Naive thymus-derived CD4-positive, alpha-beta T cell (primary cell): Measurements from ENCODE around the gene RPS29. TPM values are rescaled to one million over a fixed set of nuclear protein-coding genes. Genes with fewer than 3 reads are reported as not detected.
"Not testable (repeated sequence)": the region's sequence is repeated elsewhere in the genome, so short reads cannot be mapped to it uniquely, and the experiment has no call there.

Experiments used
- ATAC-seq: fragments of 150-1000 bp; cut with Tn5 transposase; 2 replicates; pipeline ENCODE4 v1.10.0; 2021; ENCODE audit warnings: mild to moderate bottlenecking, moderate library complexity
- CTCF ChIA-PET: fragments of 350-600 bp; sonication (Branson Sonifier 250); formaldehyde crosslinking; loops from one replicate; lab custom pipeline; 2021; ENCODE audit warnings: antibody characterized with exemption; lab: Charles Lee
- POLR2A ChIA-PET: fragments of 350-600 bp; sonication (Branson Sonifier 250); formaldehyde crosslinking; loops from one replicate; lab custom pipeline; 2021; ENCODE audit warnings: antibody characterized with exemption, inconsistent platforms; lab: Charles Lee
- DNase-seq, 9 donors: peaks; one replicate each; pipeline versions ENCODE4 v3.0.0 to v3.0.0-alpha.2; 2020 to 2022; ENCODE audit warnings: mixed read lengths in 1 of 9
- H3K27ac ChIP-seq: one replicate; pipeline ENCODE4 v1.7.0; 2013; ENCODE audit warnings: mild to moderate bottlenecking, low read depth, low read length, moderate library complexity
- H3K27me3 ChIP-seq, 2 donors: one replicate each; pipeline ENCODE4 v1.7.0; 2013; ENCODE audit warnings: low read length in 2 of 2, mild to moderate bottlenecking in 2 of 2, moderate library complexity in 2 of 2; ENCODE audit not compliant: control insufficient read depth in 2 of 2, insufficient read depth in 2 of 2
- H3K36me3 ChIP-seq, 3 experiments: 1 replicate in 2 of 3; 2 replicates in 1 of 3; pipeline ENCODE4 v1.7.0; 2013; ENCODE audit warnings: low read length in 3 of 3, mild to moderate bottlenecking in 3 of 3, moderate library complexity in 1 of 3; ENCODE audit not compliant: insufficient read depth in 3 of 3, control insufficient read depth in 2 of 3
- H3K4me1 ChIP-seq, 2 donors: one replicate each; pipeline ENCODE4 v1.7.0; 2013; ENCODE audit warnings: low read length in 2 of 2, mild to moderate bottlenecking in 2 of 2, moderate library complexity in 1 of 2; ENCODE audit not compliant: control insufficient read depth in 2 of 2, insufficient read depth in 2 of 2
- H3K4me3 ChIP-seq: 2 replicates; pipeline ENCODE4 v1.7.0; 2013; ENCODE audit warnings: mild to moderate bottlenecking, low read length
- H3K9me3 ChIP-seq, 3 experiments: 1 replicate in 2 of 3; 2 replicates in 1 of 3; pipeline ENCODE4 v1.7.0; 2013; ENCODE audit warnings: low read length in 3 of 3; ENCODE audit not compliant: control insufficient read depth in 2 of 3
- H3K27ac Mint-ChIP-seq, 9 donors: one replicate each; pipeline ENCODE4 v1.8.0; 2020 to 2022; ENCODE audit warnings: mixed read lengths in 9 of 9, mild to moderate bottlenecking in 8 of 9, moderate library complexity in 5 of 9, inconsistent platforms in 2 of 9
- H3K27me3 Mint-ChIP-seq, 5 donors: one replicate each; pipeline ENCODE4 v1.8.0; 2021 to 2022; ENCODE audit warnings: mixed read lengths in 5 of 5, mild to moderate bottlenecking in 1 of 5
- H3K36me3 Mint-ChIP-seq, 5 donors: one replicate each; pipeline ENCODE4 v1.8.0; 2020 to 2022; ENCODE audit warnings: mixed read lengths in 5 of 5, mild to moderate bottlenecking in 3 of 5, inconsistent platforms in 1 of 5
- H3K4me1 Mint-ChIP-seq, 7 donors: one replicate each; pipeline ENCODE4 v1.8.0; 2020 to 2022; ENCODE audit warnings: mixed read lengths in 7 of 7, mild to moderate bottlenecking in 3 of 7, inconsistent platforms in 1 of 7
- H3K4me3 Mint-ChIP-seq, 10 donors: one replicate each; pipeline ENCODE4 v1.8.0; 2020 to 2022; ENCODE audit warnings: mild to moderate bottlenecking in 10 of 10, mixed read lengths in 10 of 10, moderate library complexity in 6 of 10, inconsistent platforms in 2 of 10
- H3K9me3 Mint-ChIP-seq, 11 donors: one replicate each; pipeline ENCODE4 v1.8.0; 2020 to 2022; ENCODE audit warnings: mixed read lengths in 11 of 11, mild to moderate bottlenecking in 4 of 11, inconsistent platforms in 1 of 11, moderate library complexity in 1 of 11
- intact Hi-C, 2 donors: fragments of 100-400 bp; cut with micrococcal nuclease; formaldehyde crosslinking; loops; one replicate each; pipeline ENCODE4 v1.15.1; 2023
- polyA plus RNA-seq, 2 donors: library from polyadenylated mRNA; unstranded; fragments of 300-500 nt; fragmentation: Illumina TruSeq; gene quantifications; one replicate each; pipeline ENCODE4 v1.2.3, GENCODE V29; 2021
- total RNA-seq, 6 experiments: library from RNA in 5 of 6; stranded (reverse) in 5 of 6; gene quantifications; 1 replicate in 5 of 6; 2 replicates in 1 of 6; pipeline ENCODE4 v1.2.3 and lab custom pipeline; 2021 to 2026

The RPS29 gene
- total and polyA plus RNA-seq, 7 experiments from 2014 or later, result 2,254 to 13,249 (median 3,040) TPM

GRCh38 chr14:49589387-49589786 is 3.2 kb upstream of the RPS29 start:
- no peak overlapping the region for H3K4me3 ChIP-seq
- intact Hi-C loops, result loop anchor here (5.0 to 10.0 kb wide), 4 partner anchors 723 to 1655 kb away; partner anchors contain the start of genes MAP4K5 (in 2 of the 2), DMAC2L (in 1 of the 2), L2HGDH (in 1 of the 2) and TMX1 (in 1 of the 2)
- no peak for ATAC-seq
- CTCF ChIA-PET, result no interaction called here
- POLR2A ChIA-PET, result interaction anchor here (1.3 kb wide), 1 partner anchor 31 kb away, joined by 5 read pairs; the partner anchor contains the start of genes MGAT2 and RPL36AL
- H3K4me3 Mint-ChIP-seq, result no peak overlapping the region
- H3K4me1 ChIP-seq, result peaks cover 3 to 9% of the 10 kb centered on the region in 2 donors
- H3K36me3 ChIP-seq, result peaks cover 1 to 7% (median 6%) of the 10 kb centered on the region in 3 experiments
- H3K9me3 Mint-ChIP-seq, result peaks cover 0 to 12% (median 0%) of the 10 kb centered on the region in 11 donors
- H3K27me3 ChIP-seq, result no peaks in the 10 kb centered on the region
- no peak overlapping the region for H3K27ac ChIP-seq
- peaks cover 0 to 5% (median 0%) of the 10 kb centered on the region in 5 donors for H3K27me3 Mint-ChIP-seq
- H3K27ac Mint-ChIP-seq, result peak overlapping the region in 2 of 9 donors; percentile 29 to 99
- peaks cover 0 to 14% (median 8%) of the 10 kb centered on the region in 5 donors for H3K36me3 Mint-ChIP-seq
- no peak for DNase-seq
- H3K9me3 ChIP-seq, result no peaks in the 10 kb centered on the region
- H3K4me1 Mint-ChIP-seq, result peaks cover 2 to 32% (median 13%) of the 10 kb centered on the region in 7 donors

GRCh38 chr14:49586673-49587460 is 687 bp upstream of the RPS29 start:
- no peaks in the 10 kb centered on the region for H3K27me3 ChIP-seq
- POLR2A ChIA-PET, result interaction anchor here (0.5 to 6.6 kb wide), 19 partner anchors 10 to 1244 kb away, joined by 3 to 137 read pairs (median 6); partner anchors contain the start of genes DMAC2L, DNAAF2, KLHDC2 and L2HGDH
- peak overlapping the region; percentile 98 for H3K4me3 ChIP-seq
- peaks cover 16 to 28% (median 16%) of the 10 kb centered on the region in 3 experiments for H3K36me3 ChIP-seq
- peak overlapping the region; percentile 84 for H3K27ac ChIP-seq
- peak overlapping the region; percentile 87 to 100 (median 94) for H3K4me3 Mint-ChIP-seq
- H3K27me3 Mint-ChIP-seq, result peaks cover 0 to 5% (median 0%) of the 10 kb centered on the region in 5 donors
- H3K9me3 ChIP-seq, result no peaks in the 10 kb centered on the region
- CTCF ChIA-PET, result interaction anchor here (0.5 to 3.5 kb wide), 13 partner anchors 9 to 1965 kb away, joined by 3 to 24 read pairs (median 4); partner anchors contain the start of genes DNAAF2, LRR1, MGAT2 and NEMF
- H3K36me3 Mint-ChIP-seq, result peaks cover 7 to 34% (median 28%) of the 10 kb centered on the region in 5 donors
- H3K4me1 ChIP-seq, result peaks cover 19 to 20% of the 10 kb centered on the region in 2 donors
- peaks cover 0 to 12% (median 0%) of the 10 kb centered on the region in 11 donors for H3K9me3 Mint-ChIP-seq
- ATAC-seq (peak; percentile 67), DNase-seq (peak in 8 of 9 donors; percentile 34 to 86 (median 78))
- intact Hi-C loops, result loop anchor here (1.0 to 10.0 kb wide), 19 partner anchors 11 to 1658 kb away; partner anchors contain the start of genes DMAC2L (in 2 of the 2), KLHDC2 (in 2 of the 2), L2HGDH (in 2 of the 2) and LRR1 (in 2 of the 2)
- peaks cover 25 to 52% (median 38%) of the 10 kb centered on the region in 7 donors for H3K4me1 Mint-ChIP-seq
- H3K27ac Mint-ChIP-seq, result peak overlapping the region; percentile 90 to 100 (median 98)

- H3K4me3 Mint-ChIP-seq, result peak overlapping the region; percentile 87 to 100 (median 94)
- ATAC-seq, H3K27me3 Mint-ChIP-seq, H3K27me3 ChIP-seq, DNase-seq, H3K9me3 ChIP-seq: not testable (repeated sequence)
- CTCF ChIA-PET, result interaction anchor here (0.6 to 2.0 kb wide), 4 partner anchors 17 to 688 kb away, joined by 3 to 6 read pairs (median 4); no protein-coding TSS in a partner anchor
- H3K4me3 ChIP-seq, result peak overlapping the region; percentile 98
- peaks cover 0 to 12% (median 0%) of the 10 kb centered on the region in 11 donors for H3K9me3 Mint-ChIP-seq
- intact Hi-C loops, result loop anchor here (5.0 to 10.0 kb wide), 4 partner anchors 727 to 1660 kb away; partner anchors contain the start of genes MAP4K5 (in 2 of the 2), DMAC2L (in 1 of the 2), L2HGDH (in 1 of the 2) and TMX1 (in 1 of the 2)
- H3K4me1 ChIP-seq, result peaks cover 19 to 21% of the 10 kb centered on the region in 2 donors
- H3K27ac ChIP-seq, result peak overlapping the region; percentile 84
- peak overlapping the region; percentile 90 to 100 (median 98) for H3K27ac Mint-ChIP-seq
- POLR2A ChIA-PET, result interaction anchor here (0.7 to 6.6 kb wide), 12 partner anchors 11 to 532 kb away, joined by 3 to 137 read pairs (median 7); partner anchors contain the start of genes DNAAF2, KLHDC2, LRR1 and MGAT2
- peaks cover 34 to 63% (median 52%) of the 10 kb centered on the region in 7 donors for H3K4me1 Mint-ChIP-seq
- peaks cover 16 to 28% (median 16%) of the 10 kb centered on the region in 3 experiments for H3K36me3 ChIP-seq
- H3K36me3 Mint-ChIP-seq, result peaks cover 7 to 41% (median 34%) of the 10 kb centered on the region in 5 donors
These were observed 1.1 kb downstream of the RPS29 start for GRCh38 chr14:49584981-49585640.

- Mint-ChIP-seq H3K27me3 (peaks cover 0 to 5% (median 0%) of the 10 kb centered on the region in 5 donors), H3K9me3 (peaks cover 0 to 12% (median 0%) of the 10 kb centered on the region in 11 donors), H3K36me3 (peaks cover 7 to 44% (median 36%) of the 10 kb centered on the region in 5 donors), H3K4me1 (peaks cover 37 to 74% (median 62%) of the 10 kb centered on the region in 7 donors), H3K27ac (peak overlapping the region in 8 of 9 donors; percentile 71 to 100 (median 98)), H3K4me3 (peak overlapping the region; percentile 87 to 100 (median 94))
- no peaks in the 10 kb centered on the region for H3K9me3 ChIP-seq
- peaks cover 16 to 28% (median 16%) of the 10 kb centered on the region in 3 experiments for H3K36me3 ChIP-seq
- H3K27me3 ChIP-seq, result no peaks in the 10 kb centered on the region
- peak overlapping the region; percentile 98 for H3K4me3 ChIP-seq
- ChIA-PET POLR2A (interaction anchor here (4.8 to 6.6 kb wide), 2 partner anchors 12 to 38 kb away, joined by 102 to 137 read pairs; partner anchors contain the start of genes LRR1, MGAT2 and RPL36AL), CTCF (no interaction called here)
- peak overlapping the region; percentile 84 for H3K27ac ChIP-seq
- intact Hi-C loops, result loop anchor here (10.0 kb wide), 2 partner anchors 1511 to 1661 kb away; partner anchors contain the start of genes TMX1 (in 1 of the 2) and TRIM9 (in 1 of the 2)
- DNase-seq (no peak), ATAC-seq (no peak)
- peaks cover 19 to 21% of the 10 kb centered on the region in 2 donors for H3K4me1 ChIP-seq
These were observed 2.1 kb downstream of the RPS29 start for GRCh38 chr14:49584058-49584457.

GRCh38 chr14:49583629-49584028 is 2.6 kb downstream of the RPS29 start:
- Histone ChIP-seq H3K27ac (peak overlapping the region; percentile 84), H3K36me3 (peaks cover 16 to 28% (median 16%) of the 10 kb centered on the region in 3 experiments), H3K27me3 (no peaks in the 10 kb centered on the region), H3K4me3 (peak overlapping the region; percentile 98), H3K4me1 (peaks cover 19 to 21% of the 10 kb centered on the region in 2 donors), H3K9me3 (no peaks in the 10 kb centered on the region)
- Mint-ChIP-seq H3K4me1 (peaks cover 37 to 74% (median 67%) of the 10 kb centered on the region in 7 donors), H3K4me3 (peak overlapping the region; percentile 87 to 100 (median 94)), H3K9me3 (peaks cover 0 to 12% (median 0%) of the 10 kb centered on the region in 11 donors), H3K27me3 (peaks cover 0 to 5% (median 0%) of the 10 kb centered on the region in 5 donors), H3K36me3 (peaks cover 7 to 44% (median 36%) of the 10 kb centered on the region in 5 donors), H3K27ac (peak overlapping the region in 7 of 9 donors; percentile 71 to 100 (median 98))
- no peak for ATAC-seq
- intact Hi-C loops, result loop anchor here (10.0 kb wide), 2 partner anchors 1511 to 1661 kb away; partner anchors contain the start of genes TMX1 (in 1 of the 2) and TRIM9 (in 1 of the 2)
- ChIA-PET POLR2A (interaction anchor here (0.6 to 6.6 kb wide), 2 partner anchors 39 to 52 kb away, joined by 4 to 137 read pairs; partner anchors contain the start of genes MGAT2 and RPL36AL), CTCF (interaction anchor here (0.6 kb wide), 1 partner anchor 161 kb away, joined by 3 read pairs; no protein-coding TSS in a partner anchor)
- DNase-seq, result no peak
